Upper lobe of right lung (tissue), 1 donor: ENCODE measurements around the gene DLGAP3. TPM values are rescaled to one million over a fixed set of nuclear protein-coding genes. Genes with fewer than 3 reads are reported as not detected.

Source experiments
- ATAC-seq: fragments of 200-7000 bp; cut with Tn5 transposase; one replicate; pipeline ENCODE4 v1.9.1; 2020; ENCODE audit warnings: mild to moderate bottlenecking, moderate library complexity
- DNase-seq: peaks from one replicate; pipeline ENCODE4 v3.0.0-alpha.2; 2020
- H3K27ac ChIP-seq: fragments of 200-600 bp; one replicate; pipeline ENCODE4 v1.8.0; 2022
- H3K27me3 ChIP-seq: fragments of 200-600 bp; one replicate; pipeline ENCODE4 v1.8.0; 2022; ENCODE audit warnings: mild to moderate bottlenecking
- H3K36me3 ChIP-seq: fragments of 200-600 bp; one replicate; pipeline ENCODE4 v1.8.0; 2022
- H3K4me1 ChIP-seq: fragments of 200-600 bp; one replicate; pipeline ENCODE4 v1.8.0; 2022
- H3K4me3 ChIP-seq: fragments of 200-600 bp; one replicate; pipeline ENCODE4 v1.8.0; 2022; ENCODE audit warnings: mild to moderate bottlenecking
- H3K9me3 ChIP-seq: fragments of 200-600 bp; one replicate; pipeline ENCODE4 v1.8.0; 2022
- CTCF ChIP-seq: fragments of 200-600 bp; IDR thresholded peaks from one replicate; pipeline ENCODE4 v1.8.0; 2022; ENCODE audit warnings: antibody characterized with exemption
- intact Hi-C: fragments of 100-400 bp; cut with DNase I; formaldehyde crosslinking; loops from one replicate; pipeline ENCODE4 v1.11.0; 2022
- total RNA-seq: library from RNA; stranded (reverse); fragmentation: NEBNext Ultra II Directional; extraction: Animal tissue kit (Norgen Biotek cat#: 25700); gene quantifications from one replicate; pipeline ENCODE4 v1.2.1, GENCODE V29; 2021
- donor health status: DM: no; HTN: yes; CAD: no; lungs with severe emphysema.

Gene DLGAP3
- total RNA-seq, 1 donor from 2014 or later: 0.35 TPM

- Histone ChIP-seq H3K27me3 (no peaks in the 10 kb centered on the region), H3K4me1 (no peaks in the 10 kb centered on the region), H3K4me3 (no peak overlapping the region), H3K36me3 (no peaks in the 10 kb centered on the region), H3K27ac (no peak overlapping the region), H3K9me3 (no peaks in the 10 kb centered on the region)
- DNase-seq: no peak
- no peak for ATAC-seq
- intact Hi-C loops: no loop called here
- no peak for TF ChIP-seq CTCF
Observed at GRCh38 chr1:34910425-34910824, 19.0 kb downstream of the DLGAP3 start.

- no peaks in the 10 kb centered on the region for H3K27me3 ChIP-seq
- intact Hi-C loops: no loop called here
- no peak overlapping the region for H3K27ac ChIP-seq
- no peak overlapping the region for H3K4me3 ChIP-seq
- TF ChIP-seq CTCF: no peak
- no peaks in the 10 kb centered on the region for H3K36me3 ChIP-seq
- DNase-seq (no peak), ATAC-seq (no peak)
- no peaks in the 10 kb centered on the region for H3K9me3 ChIP-seq
- H3K4me1 ChIP-seq: no peaks in the 10 kb centered on the region
Observed at GRCh38 chr1:34908369-34908768, 21.1 kb downstream of the DLGAP3 start.

GRCh38 chr1:34907487-34908090, 21.9 kb downstream of the DLGAP3 start:
- ATAC-seq: no peak
- no peak overlapping the region for H3K4me3 ChIP-seq
- H3K9me3 ChIP-seq: no peaks in the 10 kb centered on the region
- intact Hi-C loops: no loop called here
- no peak overlapping the region for H3K27ac ChIP-seq
- H3K27me3 ChIP-seq: no peaks in the 10 kb centered on the region
- H3K4me1 ChIP-seq: no peaks in the 10 kb centered on the region
- TF ChIP-seq CTCF: no peak
- H3K36me3 ChIP-seq: no peaks in the 10 kb centered on the region
- DNase-seq: no peak

GRCh38 chr1:34906756-34907155, 22.7 kb downstream of the DLGAP3 start:
- Histone ChIP-seq H3K9me3 (no peaks in the 10 kb centered on the region), H3K27me3 (peaks cover 2% of the 10 kb centered on the region), H3K36me3 (no peaks in the 10 kb centered on the region), H3K4me1 (no peaks in the 10 kb centered on the region), H3K4me3 (no peak overlapping the region), H3K27ac (no peak overlapping the region)
- no peak for ATAC-seq
- TF ChIP-seq CTCF: no peak
- DNase-seq: no peak
- intact Hi-C loops: no loop called here

GRCh38 chr1:34906222-34906621, 23.2 kb downstream of the DLGAP3 start:
- TF ChIP-seq CTCF: no peak
- ATAC-seq (no peak), DNase-seq (no peak)
- H3K4me3 ChIP-seq: no peak overlapping the region
- H3K27me3 ChIP-seq: peaks cover 7% of the 10 kb centered on the region
- H3K4me1 ChIP-seq: no peaks in the 10 kb centered on the region
- no peaks in the 10 kb centered on the region for H3K9me3 ChIP-seq
- intact Hi-C loops: no loop called here
- no peaks in the 10 kb centered on the region for H3K36me3 ChIP-seq
- no peak overlapping the region for H3K27ac ChIP-seq

GRCh38 chr1:34905098-34905459, 24.4 kb downstream of the DLGAP3 start:
- no peak for TF ChIP-seq CTCF
- no peak for ATAC-seq

More at GRCh38 chr1:34905098-34905459, 24.4 kb downstream of the DLGAP3 start:
- no peaks in the 10 kb centered on the region for H3K9me3 ChIP-seq
- no peaks in the 10 kb centered on the region for H3K36me3 ChIP-seq
- H3K4me3 ChIP-seq: no peak overlapping the region
- H3K4me1 ChIP-seq: no peaks in the 10 kb centered on the region
- intact Hi-C loops: no loop called here
- no peak overlapping the region for H3K27ac ChIP-seq
- DNase-seq: no peak
- peaks cover 16% of the 10 kb centered on the region for H3K27me3 ChIP-seq
